Retinal pigment epithelial cell (primary cell): ENCODE results near the gene SH3BGRL2.
"Not testable (repeated sequence)": the region's sequence is repeated elsewhere in the genome, so short reads cannot be mapped to it uniquely, and the experiment has no call there.

Source experiments
- DNase-seq: peaks from one replicate; pipeline ENCODE4 v3.0.0-alpha.2; 2010; ENCODE audit warnings: low read depth
- H3K4me3 ChIP-seq: 2 replicates; pipeline ENCODE4 v1.5.1; 2011; ENCODE audit warnings: mild to moderate bottlenecking, low read length, control low read depth, moderate library complexity
- CTCF ChIP-seq: conservative IDR thresholded peaks from 2 replicates; pipeline ENCODE4 v1.5.1; 2011; ENCODE audit warnings: low read depth, low read length, control low read depth, inconsistent platforms

Gene SH3BGRL2

GRCh38 chr6:79676785-79677736, 45.9 kb downstream of the SH3BGRL2 start:
- H3K4me3 ChIP-seq = no peak overlapping the region
- no peak for TF ChIP-seq CTCF
- no peak for DNase-seq

DNA sequence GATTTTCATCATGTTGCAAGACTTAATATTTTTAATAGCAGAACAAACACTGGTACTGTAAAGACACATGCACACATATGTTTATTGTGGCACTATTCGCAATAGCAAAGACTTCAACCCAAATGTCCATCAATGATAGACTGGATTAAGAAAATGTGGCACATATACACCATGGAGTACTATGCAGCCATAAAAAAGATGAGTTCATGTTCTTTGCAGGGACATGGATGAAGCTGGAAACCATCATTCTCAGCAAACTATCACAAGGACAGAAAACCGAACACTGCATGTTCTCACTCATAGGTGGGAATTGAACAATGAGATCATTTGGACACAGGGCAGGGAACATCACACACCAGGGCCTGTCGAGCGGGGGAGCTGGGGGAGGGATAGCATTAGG, 51.6 kb downstream of the SH3BGRL2 start:
- not testable (repeated sequence) for H3K4me3 ChIP-seq, DNase-seq

DNA sequence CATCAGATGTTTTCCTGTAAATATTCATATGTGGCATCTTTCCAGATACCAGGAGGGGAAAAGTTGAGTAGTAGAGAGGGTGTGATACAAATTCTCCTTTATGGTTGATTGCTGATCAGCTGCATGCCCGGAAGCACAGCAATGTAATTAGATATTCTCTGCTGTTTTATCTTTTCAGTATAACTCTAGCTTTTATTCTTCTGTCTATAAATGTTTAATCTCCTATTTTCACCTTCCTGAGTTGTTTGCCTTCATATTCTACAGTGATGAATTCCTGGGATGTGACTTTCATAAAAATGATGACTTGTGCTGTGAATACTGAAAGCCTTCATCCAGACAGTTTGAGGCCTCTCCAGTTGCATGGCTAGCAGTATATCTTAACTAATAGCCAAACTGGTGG, 53.7 kb downstream of the SH3BGRL2 start:
- no peak for TF ChIP-seq CTCF

GRCh38 chr6:79686707-79687309, 55.7 kb downstream of the SH3BGRL2 start:
- TF ChIP-seq CTCF = no peak
- no peak for DNase-seq
- no peak overlapping the region for H3K4me3 ChIP-seq

More for the DNA sequence above, 53.7 kb downstream of the SH3BGRL2 start:
- no peak for DNase-seq
- no peak overlapping the region for H3K4me3 ChIP-seq

DNA sequence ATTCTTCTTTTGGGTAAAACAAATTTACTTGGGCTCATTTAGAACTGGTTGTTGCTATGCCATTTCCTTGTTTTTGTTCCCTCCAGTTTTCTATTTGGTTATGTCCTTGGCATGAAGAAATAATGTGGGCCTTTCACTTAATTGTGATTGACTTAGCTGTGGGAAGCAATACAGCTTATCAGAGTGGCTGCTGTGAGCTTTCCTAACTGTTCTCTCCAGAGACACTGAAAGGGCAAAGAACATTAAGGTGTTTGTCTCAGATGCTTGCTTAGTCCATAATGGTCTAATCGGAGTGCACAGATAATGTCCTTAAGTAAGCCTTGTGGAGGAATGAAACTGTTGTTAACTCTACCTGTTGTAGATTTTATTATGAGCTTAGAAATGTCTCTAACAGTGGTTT, 56.6 kb downstream of the SH3BGRL2 start:
- no peak overlapping the region for H3K4me3 ChIP-seq
- DNase-seq = no peak
- no peak for TF ChIP-seq CTCF

GRCh38 chr6:79694156-79694555, 63.0 kb downstream of the SH3BGRL2 start:
- no peak overlapping the region for H3K4me3 ChIP-seq
- no peak for DNase-seq
- no peak for TF ChIP-seq CTCF

DNA sequence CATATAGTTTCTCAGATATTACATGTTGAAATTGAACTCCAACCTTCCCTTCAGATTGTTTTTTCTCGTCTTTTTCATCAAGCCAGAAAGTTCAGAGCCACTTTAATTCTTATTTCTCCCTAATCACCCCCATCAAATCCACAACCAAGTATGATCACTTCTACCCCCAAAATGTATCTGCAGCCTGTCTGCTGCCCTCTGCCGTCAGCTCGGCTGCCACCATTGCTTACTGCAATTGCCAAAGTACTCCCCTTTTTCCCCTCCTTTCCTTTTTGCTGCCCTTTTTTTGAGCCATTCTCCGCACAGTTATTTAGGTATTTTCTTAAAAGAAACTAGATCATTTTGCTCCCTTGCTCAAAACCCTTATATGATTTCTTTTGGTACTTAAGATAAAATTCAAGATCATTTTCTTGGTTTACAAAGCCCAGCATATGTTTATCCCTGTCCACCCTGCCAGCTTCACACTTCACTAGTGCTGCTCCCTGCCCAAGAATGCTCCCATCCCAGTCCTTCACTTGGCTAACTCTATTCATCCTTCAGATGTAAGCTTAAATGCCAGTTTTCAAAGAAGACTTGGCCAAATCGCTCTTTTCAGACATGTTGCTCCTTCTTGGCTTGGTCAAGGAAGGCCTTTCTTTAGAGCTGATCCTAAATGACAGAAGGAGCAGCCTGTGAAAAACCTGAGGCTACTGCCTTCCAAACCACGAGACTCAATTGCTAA, 63.7 kb downstream of the SH3BGRL2 start:
- TF ChIP-seq CTCF = peak; percentile 15
- no peak overlapping the region for H3K4me3 ChIP-seq
- no peak for DNase-seq
